ENCODE results near the gene ZNF77.

- peak; percentile 74 to 98 (median 88) for TF ChIP-seq CTCF (IDR thresholded peaks at IDR 0.05)
- no peak for TF ChIP-seq POLR2A (IDR thresholded peaks at IDR 0.05)
Measured at GRCh38 chr19:2962018-2962670, 17.4 kb upstream of the ZNF77 start.
